Left ventricle myocardium inferior (tissue), 1 donor: ENCODE results near the gene UGT1A10. TPM values are rescaled to one million over a fixed set of nuclear protein-coding genes. Genes with fewer than 3 reads are reported as not detected.

Experiments used
- DNase-seq: peaks from one replicate; pipeline ENCODE4 v3.0.0-alpha.2; 2020
- H3K27ac ChIP-seq: fragments of 200-600 bp; replicated peaks from 2 replicates; pipeline ENCODE4 v1.8.0; 2021
- H3K27me3 ChIP-seq: fragments of 200-600 bp; 2 replicates; pipeline ENCODE4 v1.8.0; 2021; ENCODE audit warnings: low read depth
- H3K36me3 ChIP-seq: fragments of 200-600 bp; 2 replicates; pipeline ENCODE4 v1.8.0; 2021
- H3K4me1 ChIP-seq: fragments of 200-600 bp; 2 replicates; pipeline ENCODE4 v1.8.0; 2021
- H3K4me3 ChIP-seq: fragments of 200-600 bp; 2 replicates; pipeline ENCODE4 v1.8.0; 2021; ENCODE audit warnings: mild to moderate bottlenecking, moderate library complexity
- H3K9me3 ChIP-seq: fragments of 200-600 bp; replicated peaks from 2 replicates; pipeline ENCODE4 v1.8.0; 2021
- CTCF ChIP-seq: fragments of 200-600 bp; IDR thresholded peaks from 2 replicates; pipeline ENCODE4 v1.8.0; 2021; ENCODE audit warnings: antibody characterized with exemption, mild to moderate bottlenecking, borderline replicate concordance
- intact Hi-C: fragments of 100-400 bp; cut with micrococcal nuclease; formaldehyde crosslinking; loops from one replicate; pipeline ENCODE4 v1.11.0; 2022
- total RNA-seq: library from RNA; stranded (reverse); fragmentation: NEBNext Ultra II Directional; extraction: Animal tissue kit (Norgen Biotek cat#: 25700); gene quantifications from one replicate; pipeline ENCODE4 v1.2.1, GENCODE V29; 2021
- donor health status: DM: no; HTN: yes; CAD: no; lungs with severe emphysema.

Gene UGT1A10
- total RNA-seq, 1 donor from 2014 or later = not detected

- no peak for DNase-seq
- Histone ChIP-seq H3K27me3 (peaks cover 25% of the 10 kb centered on the region), H3K4me1 (no peaks in the 10 kb centered on the region), H3K9me3 (no peaks in the 10 kb centered on the region), H3K36me3 (no peaks in the 10 kb centered on the region), H3K27ac (no peak overlapping the region), H3K4me3 (no peak overlapping the region)
- TF ChIP-seq CTCF = no peak
- intact Hi-C loops = no loop called here
These were observed 159.5 kb downstream of the UGT1A10 start for GRCh38 chr2:233795735-233796171.

- intact Hi-C loops = no loop called here
- Histone ChIP-seq H3K4me3 (no peak overlapping the region), H3K9me3 (no peaks in the 10 kb centered on the region), H3K27me3 (peaks cover 25% of the 10 kb centered on the region), H3K27ac (no peak overlapping the region), H3K36me3 (no peaks in the 10 kb centered on the region), H3K4me1 (no peaks in the 10 kb centered on the region)
- no peak for DNase-seq
- TF ChIP-seq CTCF = no peak
These were observed 160.0 kb downstream of the UGT1A10 start for GRCh38 chr2:233796254-233796653.

- Histone ChIP-seq H3K4me3 (no peak overlapping the region), H3K9me3 (no peaks in the 10 kb centered on the region), H3K4me1 (no peaks in the 10 kb centered on the region), H3K27ac (no peak overlapping the region), H3K36me3 (no peaks in the 10 kb centered on the region), H3K27me3 (peaks cover 32% of the 10 kb centered on the region)
- no peak for TF ChIP-seq CTCF
- DNase-seq = no peak
- intact Hi-C loops = no loop called here
These were observed 162.3 kb downstream of the UGT1A10 start for GRCh38 chr2:233798335-233799086.

- no peaks in the 10 kb centered on the region for H3K4me1 ChIP-seq
- H3K27ac ChIP-seq = no peak overlapping the region
- no peak overlapping the region for H3K4me3 ChIP-seq
- TF ChIP-seq CTCF = no peak
- no peaks in the 10 kb centered on the region for H3K9me3 ChIP-seq
- DNase-seq = no peak
- intact Hi-C loops = no loop called here
- peaks cover 35% of the 10 kb centered on the region for H3K27me3 ChIP-seq
- no peaks in the 10 kb centered on the region for H3K36me3 ChIP-seq
These were observed 162.9 kb downstream of the UGT1A10 start for GRCh38 chr2:233799087-233799665.

- no peak overlapping the region for H3K27ac ChIP-seq
- intact Hi-C loops = no loop called here
- no peaks in the 10 kb centered on the region for H3K4me1 ChIP-seq
- DNase-seq = no peak
- TF ChIP-seq CTCF = no peak
- no peaks in the 10 kb centered on the region for H3K9me3 ChIP-seq
- H3K36me3 ChIP-seq = no peaks in the 10 kb centered on the region
- no peak overlapping the region for H3K4me3 ChIP-seq
- peaks cover 35% of the 10 kb centered on the region for H3K27me3 ChIP-seq
These were observed 163.5 kb downstream of the UGT1A10 start for GRCh38 chr2:233799716-233800115.
